Breast epithelium (tissue), 3 donors: ENCODE measurements around the gene ZZZ3.
"Not testable (repeated sequence)": the region's sequence is repeated elsewhere in the genome, so short reads cannot be mapped to it uniquely, and the experiment has no call there.

Experiments
- POLR2AphosphoS5 ChIP-seq, 3 donors: sonication (generic); formaldehyde crosslinking; IDR thresholded peaks; one replicate each; pipeline ENCODE4 v1.6.1; 2017; ENCODE audit warnings: antibody characterized with exemption in 3 of 3
- TF ChIP-seq, protein P1 (sequence below), 3 donors: fragments of 450-650 bp; IDR thresholded peaks; one replicate each; pipeline ENCODE4 v1.5.1; 2016 to 2017; ENCODE audit warnings: antibody characterized with exemption in 3 of 3, mild to moderate bottlenecking in 3 of 3, moderate library complexity in 3 of 3

DNA sequence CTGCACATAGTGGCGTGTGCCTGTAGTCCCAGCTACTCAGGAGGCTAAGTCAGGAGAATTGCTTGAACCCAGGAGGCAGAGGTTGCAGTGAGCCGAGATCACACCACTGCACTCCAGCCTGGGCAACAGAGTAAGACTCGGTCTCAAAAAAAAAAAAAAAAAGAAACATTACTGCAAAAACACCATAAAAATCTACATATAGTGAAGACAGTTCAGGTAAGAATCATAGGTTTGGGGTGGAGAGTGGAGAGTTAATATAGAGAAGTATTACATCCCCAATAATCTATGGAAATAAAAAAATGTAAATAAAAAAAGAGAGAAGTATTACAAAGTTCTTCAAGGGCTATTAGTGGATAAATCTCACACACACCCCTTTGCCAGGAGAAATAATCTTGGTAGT lies 7.7 kb downstream of the ZZZ3 start:
- TF ChIP-seq, protein P1, sequence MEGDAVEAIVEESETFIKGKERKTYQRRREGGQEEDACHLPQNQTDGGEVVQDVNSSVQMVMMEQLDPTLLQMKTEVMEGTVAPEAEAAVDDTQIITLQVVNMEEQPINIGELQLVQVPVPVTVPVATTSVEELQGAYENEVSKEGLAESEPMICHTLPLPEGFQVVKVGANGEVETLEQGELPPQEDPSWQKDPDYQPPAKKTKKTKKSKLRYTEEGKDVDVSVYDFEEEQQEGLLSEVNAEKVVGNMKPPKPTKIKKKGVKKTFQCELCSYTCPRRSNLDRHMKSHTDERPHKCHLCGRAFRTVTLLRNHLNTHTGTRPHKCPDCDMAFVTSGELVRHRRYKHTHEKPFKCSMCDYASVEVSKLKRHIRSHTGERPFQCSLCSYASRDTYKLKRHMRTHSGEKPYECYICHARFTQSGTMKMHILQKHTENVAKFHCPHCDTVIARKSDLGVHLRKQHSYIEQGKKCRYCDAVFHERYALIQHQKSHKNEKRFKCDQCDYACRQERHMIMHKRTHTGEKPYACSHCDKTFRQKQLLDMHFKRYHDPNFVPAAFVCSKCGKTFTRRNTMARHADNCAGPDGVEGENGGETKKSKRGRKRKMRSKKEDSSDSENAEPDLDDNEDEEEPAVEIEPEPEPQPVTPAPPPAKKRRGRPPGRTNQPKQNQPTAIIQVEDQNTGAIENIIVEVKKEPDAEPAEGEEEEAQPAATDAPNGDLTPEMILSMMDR (IDR thresholded peaks at IDR 0.05) = not testable (repeated sequence)
- TF ChIP-seq POLR2AphosphoS5 (IDR thresholded peaks at IDR 0.05) = not testable (repeated sequence)
